SJCRH30 (cell line): ENCODE results near the gene NOL6. TPM values are rescaled to one million over a fixed set of nuclear protein-coding genes. Genes with fewer than 3 reads are reported as not detected.
"Not testable (repeated sequence)": the region's sequence is repeated elsewhere in the genome, so short reads cannot be mapped to it uniquely, and the experiment has no call there.

ENCODE experiments used
- DNase-seq, 2 experiments: peaks; one replicate each; pipeline ENCODE4 v3.0.0-alpha.2; 2015 to 2020
- H3K27ac ChIP-seq: fragments of 250-450 bp; sonication (Bioruptor Pico); 2 replicates; pipeline ENCODE4 v1.5.1; 2020; ENCODE audit warnings: mild to moderate bottlenecking, moderate library complexity
- H3K27me3 ChIP-seq: fragments of 250-450 bp; sonication (Bioruptor Pico); 2 replicates; pipeline ENCODE4 v1.5.1; 2020; ENCODE audit warnings: mild to moderate bottlenecking, moderate library complexity
- H3K36me3 ChIP-seq: fragments of 250-450 bp; sonication (Bioruptor Pico); 2 replicates; pipeline ENCODE4 v1.5.1; 2020; ENCODE audit warnings: mild to moderate bottlenecking, moderate library complexity
- H3K4me1 ChIP-seq: fragments of 250-450 bp; sonication (Bioruptor Pico); 2 replicates; pipeline ENCODE4 v1.5.1; 2020; ENCODE audit warnings: mild to moderate bottlenecking, moderate library complexity
- H3K4me3 ChIP-seq: fragments of 250-450 bp; sonication (Bioruptor Pico); 2 replicates; pipeline ENCODE4 v1.5.1; 2020; ENCODE audit warnings: mild to moderate bottlenecking, moderate library complexity
- H3K9me3 ChIP-seq: fragments of 250-450 bp; sonication (Bioruptor Pico); replicated peaks from 2 replicates; pipeline ENCODE4 v1.5.1; 2020; ENCODE audit warnings: mild to moderate bottlenecking, moderate library complexity
- total RNA-seq: library from RNA; depleted of rRNA; stranded (reverse); fragments of >200 nt; shearing (Covaris generic); gene quantifications from 2 replicates; pipeline ENCODE4 v1.2.3, GENCODE V29; 2014

NOL6 gene
- total RNA-seq, 1 experiment from 2014 or later = 27.5 TPM

GRCh38 chr9:33489066-33489465, 15.3 kb upstream of the NOL6 start:
- Histone ChIP-seq H3K4me1 (no peaks in the 10 kb centered on the region), H3K4me3 (no peak overlapping the region), H3K27ac (no peak overlapping the region), H3K36me3 (no peaks in the 10 kb centered on the region), H3K27me3 (no peaks in the 10 kb centered on the region), H3K9me3 (no peaks in the 10 kb centered on the region)
- no peak for DNase-seq

GRCh38 chr9:33485312-33485711, 11.6 kb upstream of the NOL6 start:
- not testable (repeated sequence) for H3K4me3 ChIP-seq, DNase-seq, H3K27me3 ChIP-seq, H3K27ac ChIP-seq, H3K9me3 ChIP-seq, H3K36me3 ChIP-seq, H3K4me1 ChIP-seq

- Histone ChIP-seq H3K27ac (no peak overlapping the region), H3K27me3 (no peaks in the 10 kb centered on the region), H3K36me3 (no peaks in the 10 kb centered on the region), H3K4me1 (no peaks in the 10 kb centered on the region), H3K9me3 (no peaks in the 10 kb centered on the region), H3K4me3 (no peak overlapping the region)
- no peak for DNase-seq
These were observed 7.3 kb upstream of the NOL6 start for GRCh38 chr9:33480976-33481375.

- DNase-seq = no peak
- Histone ChIP-seq H3K9me3 (no peaks in the 10 kb centered on the region), H3K4me3 (no peak overlapping the region), H3K4me1 (no peaks in the 10 kb centered on the region), H3K27me3 (no peaks in the 10 kb centered on the region), H3K36me3 (no peaks in the 10 kb centered on the region), H3K27ac (no peak overlapping the region)
These were observed 6.4 kb upstream of the NOL6 start for GRCh38 chr9:33480106-33480505.

- no peaks in the 10 kb centered on the region for H3K27me3 ChIP-seq
- DNase-seq = no peak
These were observed 2.8 kb upstream of the NOL6 start for GRCh38 chr9:33476503-33476902.

GRCh38 chr9:33475357-33475756, 1.6 kb upstream of the NOL6 start:
- Histone ChIP-seq H3K4me1 (no peaks in the 10 kb centered on the region), H3K4me3 (no peak overlapping the region), H3K27me3 (no peaks in the 10 kb centered on the region), H3K9me3 (no peaks in the 10 kb centered on the region), H3K27ac (no peak overlapping the region), H3K36me3 (peaks cover 8% of the 10 kb centered on the region; the same call in 1 of the 2 replicates)
- DNase-seq = no peak

More at GRCh38 chr9:33476503-33476902, 2.8 kb upstream of the NOL6 start:
- Histone ChIP-seq H3K9me3 (no peaks in the 10 kb centered on the region), H3K27ac (no peak overlapping the region), H3K4me1 (no peaks in the 10 kb centered on the region), H3K36me3 (peaks cover 4% of the 10 kb centered on the region; the same call in 1 of the 2 replicates), H3K4me3 (no peak overlapping the region)

- DNase-seq = no peak
- Histone ChIP-seq H3K36me3 (peaks cover 14% of the 10 kb centered on the region), H3K4me1 (no peaks in the 10 kb centered on the region), H3K27ac (peak overlapping the region; percentile 18), H3K27me3 (no peaks in the 10 kb centered on the region), H3K4me3 (peak overlapping the region; percentile 83), H3K9me3 (no peaks in the 10 kb centered on the region)
These were observed 676 bp downstream of the NOL6 start for GRCh38 chr9:33472881-33473615.

- Histone ChIP-seq H3K9me3 (no peaks in the 10 kb centered on the region), H3K36me3 (peaks cover 14% of the 10 kb centered on the region), H3K4me1 (no peaks in the 10 kb centered on the region), H3K4me3 (no peak overlapping the region), H3K27me3 (no peaks in the 10 kb centered on the region), H3K27ac (no peak overlapping the region)
- DNase-seq = no peak
These were observed 1.4 kb downstream of the NOL6 start for GRCh38 chr9:33472171-33472880.

GRCh38 chr9:33471361-33471760, 2.4 kb downstream of the NOL6 start:
- Histone ChIP-seq H3K4me3 (no peak overlapping the region), H3K36me3 (peaks cover 21% of the 10 kb centered on the region), H3K27ac (no peak overlapping the region), H3K4me1 (no peaks in the 10 kb centered on the region), H3K27me3 (no peaks in the 10 kb centered on the region), H3K9me3 (no peaks in the 10 kb centered on the region)
- DNase-seq = no peak

- H3K4me1 ChIP-seq = no peaks in the 10 kb centered on the region
- no peak overlapping the region for H3K27ac ChIP-seq
- H3K4me3 ChIP-seq = no peak overlapping the region
- H3K27me3 ChIP-seq = no peaks in the 10 kb centered on the region
- DNase-seq = no peak
- H3K36me3 ChIP-seq = peaks cover 33% of the 10 kb centered on the region
- H3K9me3 ChIP-seq = no peaks in the 10 kb centered on the region
These were observed 3.8 kb downstream of the NOL6 start for GRCh38 chr9:33469891-33470290.

- Histone ChIP-seq H3K27me3 (no peaks in the 10 kb centered on the region), H3K27ac (no peak overlapping the region), H3K9me3 (no peaks in the 10 kb centered on the region), H3K4me1 (no peaks in the 10 kb centered on the region), H3K4me3 (no peak overlapping the region), H3K36me3 (peaks cover 40% of the 10 kb centered on the region)
- no peak for DNase-seq
These were observed 4.7 kb downstream of the NOL6 start for GRCh38 chr9:33468797-33469621.

GRCh38 chr9:33468215-33468730, 5.5 kb downstream of the NOL6 start:
- no peaks in the 10 kb centered on the region for H3K4me1 ChIP-seq
- H3K27ac ChIP-seq = no peak overlapping the region
- H3K27me3 ChIP-seq = no peaks in the 10 kb centered on the region
- peaks cover 45% of the 10 kb centered on the region for H3K36me3 ChIP-seq
- DNase-seq = no peak
- no peak overlapping the region for H3K4me3 ChIP-seq
- H3K9me3 ChIP-seq = no peaks in the 10 kb centered on the region

- Histone ChIP-seq H3K27me3 (no peaks in the 10 kb centered on the region), H3K4me1 (no peaks in the 10 kb centered on the region), H3K27ac (no peak overlapping the region), H3K9me3 (no peaks in the 10 kb centered on the region), H3K36me3 (peaks cover 49% of the 10 kb centered on the region), H3K4me3 (no peak overlapping the region)
- DNase-seq = no peak
These were observed 6.2 kb downstream of the NOL6 start for GRCh38 chr9:33467526-33467925.

GRCh38 chr9:33466565-33467495, 6.9 kb downstream of the NOL6 start:
- H3K27ac ChIP-seq = no peak overlapping the region
- peaks cover 56% of the 10 kb centered on the region for H3K36me3 ChIP-seq
- peak; percentile 44 to 62 for DNase-seq
- H3K27me3 ChIP-seq = no peaks in the 10 kb centered on the region
- H3K4me3 ChIP-seq = no peak overlapping the region
- H3K4me1 ChIP-seq = no peaks in the 10 kb centered on the region
- no peaks in the 10 kb centered on the region for H3K9me3 ChIP-seq
